HG03565 (cell line): ENCODE results near the gene MRPL28.
"Not testable (repeated sequence)": the region's sequence is repeated elsewhere in the genome, so short reads cannot be mapped to it uniquely, and the experiment has no call there.

ENCODE experiments used
- ATAC-seq: cut with Tn5 transposase; IDR thresholded peaks from one replicate; pipeline ENCODE4 v1.9.1; 2021; ENCODE audit warnings: mild to moderate bottlenecking, moderate library complexity; ENCODE audit not compliant: unreplicated experiment

The MRPL28 gene

DNA sequence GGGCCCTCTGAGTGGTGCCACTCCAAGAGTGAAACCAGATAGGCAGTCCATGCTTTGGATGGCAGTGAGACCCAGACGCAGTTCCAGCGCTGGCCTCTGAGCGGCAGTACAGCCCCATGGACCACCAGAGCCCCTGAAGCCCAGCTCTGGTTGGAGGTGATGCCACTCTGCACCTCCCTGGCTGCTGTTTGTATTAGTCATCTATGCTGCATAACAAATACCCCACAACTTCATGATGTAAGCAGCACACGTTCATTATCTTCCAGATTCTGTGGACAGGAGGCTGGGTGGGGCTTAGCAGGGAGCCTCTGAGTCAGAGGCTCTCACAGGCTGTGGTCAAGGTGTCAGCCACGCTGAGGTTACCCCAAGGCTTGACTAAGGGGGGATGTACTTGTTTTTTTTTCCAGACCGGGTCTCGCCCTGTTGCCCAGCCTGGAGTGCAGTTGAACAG, 21.6 kb upstream of the MRPL28 start:
- ATAC-seq = no peak

DNA sequence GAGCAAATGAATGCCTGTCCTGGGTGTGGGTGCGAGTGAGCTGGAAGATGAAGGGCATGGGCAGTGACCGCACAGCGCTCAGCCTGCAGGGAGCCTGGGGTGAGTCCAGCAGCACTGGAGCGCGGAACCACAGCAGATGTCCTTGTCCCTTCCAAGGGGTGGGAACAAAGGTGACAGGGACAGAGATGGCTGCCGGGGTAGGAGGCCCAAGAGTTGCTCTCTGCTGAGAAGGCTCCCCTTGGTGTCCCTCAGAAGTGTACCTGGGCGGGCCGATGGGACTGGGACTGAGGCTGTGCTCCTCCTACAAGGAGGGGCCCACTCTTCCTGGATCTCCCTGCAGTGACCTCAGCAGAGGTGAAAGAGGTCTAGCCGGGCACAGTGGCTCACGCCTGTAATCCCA, 19.0 kb upstream of the MRPL28 start:
- no peak for ATAC-seq

DNA sequence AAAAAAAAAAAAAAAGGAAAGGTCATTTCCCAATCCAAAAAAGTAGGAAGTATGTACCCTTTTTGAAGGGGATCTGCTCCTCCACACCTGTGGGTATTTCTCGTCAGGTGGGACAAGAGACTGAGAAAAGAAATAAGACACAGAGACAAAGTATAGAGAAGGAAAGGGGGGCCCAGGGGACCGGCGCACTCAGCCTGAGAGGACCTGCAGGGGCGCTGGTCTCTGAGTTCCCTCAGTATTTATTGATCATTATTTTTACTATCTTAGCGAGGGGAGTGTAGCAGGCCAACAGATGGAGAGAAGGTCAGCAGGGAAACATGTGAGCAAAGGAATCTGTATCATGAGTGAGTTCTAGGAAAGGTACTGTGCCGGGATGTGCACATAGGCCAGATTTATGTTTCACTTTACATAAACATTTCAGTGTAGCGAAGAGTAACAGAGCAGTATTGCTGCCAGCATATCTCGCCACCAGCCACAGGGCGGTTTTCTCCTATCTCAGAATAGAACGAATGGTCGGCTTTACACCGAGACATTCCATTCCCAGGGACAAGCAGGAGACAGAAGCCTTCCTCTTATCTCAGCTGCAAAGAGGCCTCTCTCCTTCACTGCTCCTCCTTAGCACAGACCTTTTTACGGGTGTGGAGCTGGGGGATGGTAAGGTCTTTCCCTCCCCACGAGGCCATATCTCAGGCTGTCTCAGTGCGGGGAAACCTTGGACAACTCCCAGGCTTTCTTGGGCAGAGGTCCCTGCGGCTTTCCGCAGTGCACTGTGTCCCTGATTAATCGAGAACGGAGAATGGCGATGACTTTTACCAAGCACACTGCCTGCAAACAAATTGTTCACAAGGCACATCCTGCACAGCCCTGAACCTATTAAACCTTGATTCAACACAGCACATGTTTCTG, 17.7 kb upstream of the MRPL28 start:
- ATAC-seq = not testable (repeated sequence)

DNA sequence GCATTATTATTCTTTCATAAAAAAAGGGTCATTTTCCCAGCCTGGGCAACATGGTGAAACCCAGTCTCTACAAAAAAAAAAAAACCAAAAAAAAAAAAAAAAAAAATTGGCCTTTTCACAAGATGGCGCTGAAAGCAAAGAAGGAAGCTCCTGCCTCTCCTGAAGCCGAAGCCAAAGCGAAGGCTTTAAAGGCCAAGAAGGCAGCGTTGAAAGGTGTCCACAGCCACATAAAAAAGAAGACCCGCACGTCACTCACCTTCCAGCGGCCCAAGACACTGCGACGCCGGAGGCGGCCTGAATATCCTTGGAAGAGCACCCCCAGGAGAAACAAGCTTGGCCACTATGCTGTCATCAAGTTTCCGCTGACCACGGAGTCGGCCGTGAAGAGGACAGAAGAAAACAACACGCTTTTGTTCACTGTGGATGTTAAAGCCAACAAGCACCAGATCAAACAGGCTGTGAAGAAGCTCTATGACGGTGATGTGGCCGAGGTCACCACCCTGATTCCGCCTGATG, 16.4 kb upstream of the MRPL28 start:
- ATAC-seq = no peak

DNA sequence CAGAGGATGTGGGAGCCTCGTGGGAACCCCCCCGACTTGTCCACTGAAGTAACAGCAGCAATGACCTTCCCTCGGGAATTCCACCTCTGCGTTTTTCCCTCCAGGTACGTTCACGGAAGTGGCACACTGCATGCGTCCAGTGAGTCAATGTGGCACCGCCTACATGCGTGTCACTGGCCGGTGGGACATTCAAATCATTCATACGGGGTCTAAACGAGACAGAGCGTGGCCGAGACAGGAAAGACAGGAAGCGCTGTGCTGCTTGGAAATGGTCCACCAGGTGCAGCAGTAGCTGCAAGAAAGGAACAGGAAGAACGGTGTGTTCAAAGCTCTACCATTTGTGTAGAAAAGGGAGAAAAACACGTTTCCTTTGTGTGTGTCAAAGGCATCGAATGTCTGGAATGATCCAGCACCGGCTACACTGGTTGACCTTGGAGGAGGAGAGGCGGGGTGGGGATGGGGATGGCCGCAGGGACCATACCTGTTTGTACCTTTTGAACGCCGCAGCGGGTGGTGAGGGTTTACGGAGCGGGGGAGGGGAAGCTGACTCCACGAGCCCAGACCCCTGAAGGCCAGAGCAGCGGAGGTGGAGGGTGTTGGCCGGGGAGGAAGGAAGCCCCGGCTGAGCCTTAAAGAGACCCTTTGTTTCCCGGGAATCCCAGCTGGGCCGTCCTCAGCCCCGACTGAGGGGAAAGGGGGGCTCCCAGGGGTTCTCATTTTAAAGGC, 13.2 kb upstream of the MRPL28 start:
- ATAC-seq = no peak

DNA sequence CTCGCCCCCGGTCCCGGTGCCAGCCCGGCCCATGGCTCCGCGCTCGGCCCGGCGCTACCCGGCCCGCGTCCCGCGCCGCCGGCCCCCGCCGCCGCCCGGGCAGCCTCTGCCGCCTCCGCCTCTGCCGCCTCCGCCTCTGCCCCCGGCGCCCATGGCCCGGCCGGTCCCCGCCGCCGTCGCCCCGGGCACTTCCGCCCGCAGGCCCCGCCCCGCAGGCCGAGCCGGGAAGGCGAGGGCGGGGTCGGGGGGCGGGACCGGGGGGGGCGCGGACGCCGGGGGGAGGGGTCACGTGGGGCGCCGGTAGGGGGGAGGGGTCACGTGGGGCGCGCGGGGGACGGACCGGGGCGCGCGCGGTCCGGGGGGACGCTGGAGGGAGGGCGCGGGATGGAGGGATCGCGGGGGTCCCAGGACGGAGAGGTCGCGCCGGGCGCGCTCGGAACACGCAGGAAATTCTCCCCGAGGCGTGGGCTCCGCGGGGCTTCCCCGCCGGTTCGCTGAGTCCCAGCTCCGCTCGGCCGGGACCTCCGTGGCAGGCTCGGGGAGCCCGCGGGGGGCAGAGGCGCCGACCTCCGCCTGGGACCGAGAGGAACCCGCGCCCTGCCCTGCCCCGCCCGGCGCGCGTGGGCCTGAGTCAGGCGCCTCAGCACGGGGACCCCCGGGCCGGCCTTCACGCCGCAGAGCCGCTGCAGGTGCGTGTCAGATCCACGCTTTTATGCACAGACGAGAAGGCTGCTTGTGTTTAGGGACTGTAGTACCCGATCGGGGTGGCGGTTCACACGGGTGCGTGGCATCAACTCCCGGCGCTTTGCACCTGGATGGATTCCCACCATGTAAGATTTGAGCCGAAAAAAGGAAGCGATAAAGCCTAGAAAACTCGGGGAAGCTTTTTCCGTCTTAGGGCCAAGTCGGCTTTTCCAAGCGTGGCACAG, 11.7 kb upstream of the MRPL28 start, which contains the start of gene PGAP6:
TSS of gene PGAP6 (minus strand) at position 190 of the 929 bp plus-strand sequence. CDS start at position 33, 157 bp downstream.
- no peak for ATAC-seq

DNA sequence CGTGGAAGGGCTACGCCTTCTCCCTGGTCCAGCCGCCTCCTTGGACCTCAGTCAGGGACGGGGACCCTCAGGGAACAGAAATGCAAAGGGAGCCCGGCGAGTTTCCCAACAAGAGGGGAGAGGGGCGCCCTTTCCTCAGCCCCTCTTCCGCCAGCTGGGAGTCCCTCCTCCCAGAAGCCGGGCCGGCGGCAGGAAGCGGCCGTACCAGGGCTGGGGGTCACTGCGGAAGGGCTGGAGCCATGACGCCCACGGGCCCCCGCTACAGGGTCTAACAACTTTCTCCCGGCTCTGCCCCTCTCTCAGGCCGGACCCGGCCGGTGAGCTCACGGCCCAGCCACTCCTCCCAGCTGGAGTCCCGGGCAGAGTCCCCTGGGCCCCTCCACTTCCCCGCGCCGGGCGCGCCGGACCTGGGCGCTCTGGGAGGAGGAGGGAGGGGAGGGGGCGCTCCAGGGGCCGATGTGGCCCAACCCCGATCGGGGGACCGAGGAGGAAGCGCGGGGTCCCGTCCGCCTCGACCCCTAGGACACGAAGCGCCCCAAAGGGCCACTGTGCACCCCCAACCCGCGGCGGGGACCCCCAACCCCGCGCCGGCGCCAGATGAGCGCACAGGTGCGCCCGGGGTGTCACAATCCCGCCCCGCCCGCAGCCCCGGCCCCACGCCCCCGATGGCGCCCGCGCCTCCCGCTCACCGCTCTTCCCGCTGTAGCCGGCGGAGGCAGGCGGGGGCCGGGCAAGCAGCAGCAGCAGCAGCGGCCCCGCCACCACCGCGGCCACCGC, 10.9 kb upstream of the MRPL28 start:
- ATAC-seq = no peak

DNA sequence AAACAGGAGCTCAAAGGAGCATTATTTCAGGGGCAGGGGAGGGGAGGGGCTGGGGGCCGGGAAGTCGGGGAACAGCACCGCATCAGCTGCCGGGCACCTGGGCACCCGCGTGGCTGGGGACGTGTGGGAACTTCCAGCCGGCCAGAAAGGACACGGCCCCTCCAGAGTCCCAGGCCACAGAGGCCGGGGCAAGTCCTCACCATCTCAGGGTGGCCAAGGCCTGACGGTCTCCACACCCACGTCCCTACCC, 10.3 kb upstream of the MRPL28 start:
- no peak for ATAC-seq

DNA sequence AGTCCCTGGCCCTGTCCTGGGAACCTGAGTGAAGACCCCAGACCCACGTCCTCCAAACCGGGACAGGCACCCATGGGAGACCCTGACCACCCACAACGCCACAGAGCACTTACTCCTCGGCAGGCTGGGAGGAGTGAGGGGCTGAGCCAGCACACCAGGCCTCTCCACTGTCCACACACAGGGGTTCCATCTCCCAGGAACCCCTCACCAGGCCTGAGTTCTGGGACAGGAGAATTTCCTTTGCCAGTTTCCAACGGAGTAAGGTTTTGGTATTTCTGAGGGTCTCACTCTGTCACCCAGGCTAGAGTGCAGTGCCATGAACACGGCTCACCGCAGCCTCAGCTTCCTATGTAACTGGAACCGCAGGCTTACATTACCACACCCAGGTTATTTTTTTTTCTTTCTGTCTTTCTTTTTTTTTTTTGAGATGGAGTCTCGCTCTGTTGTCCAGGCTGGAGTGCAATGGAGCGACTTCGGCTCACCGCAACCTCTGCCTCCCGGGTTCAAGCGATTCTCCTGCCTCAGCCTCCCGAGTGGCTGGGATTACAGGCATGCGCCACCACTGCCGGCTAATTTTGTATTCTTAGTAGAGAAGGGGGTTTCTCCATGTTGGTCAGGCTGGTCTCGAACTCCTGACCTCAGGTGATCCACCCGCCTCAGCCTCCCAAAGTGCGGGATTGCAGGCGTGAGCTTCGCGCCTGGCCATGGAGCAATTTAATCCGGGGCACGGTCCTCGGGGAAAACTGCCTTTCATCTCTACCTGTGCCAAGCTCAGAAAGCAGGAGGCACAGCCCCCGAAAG, 9.8 kb upstream of the MRPL28 start:
- no peak for ATAC-seq

DNA sequence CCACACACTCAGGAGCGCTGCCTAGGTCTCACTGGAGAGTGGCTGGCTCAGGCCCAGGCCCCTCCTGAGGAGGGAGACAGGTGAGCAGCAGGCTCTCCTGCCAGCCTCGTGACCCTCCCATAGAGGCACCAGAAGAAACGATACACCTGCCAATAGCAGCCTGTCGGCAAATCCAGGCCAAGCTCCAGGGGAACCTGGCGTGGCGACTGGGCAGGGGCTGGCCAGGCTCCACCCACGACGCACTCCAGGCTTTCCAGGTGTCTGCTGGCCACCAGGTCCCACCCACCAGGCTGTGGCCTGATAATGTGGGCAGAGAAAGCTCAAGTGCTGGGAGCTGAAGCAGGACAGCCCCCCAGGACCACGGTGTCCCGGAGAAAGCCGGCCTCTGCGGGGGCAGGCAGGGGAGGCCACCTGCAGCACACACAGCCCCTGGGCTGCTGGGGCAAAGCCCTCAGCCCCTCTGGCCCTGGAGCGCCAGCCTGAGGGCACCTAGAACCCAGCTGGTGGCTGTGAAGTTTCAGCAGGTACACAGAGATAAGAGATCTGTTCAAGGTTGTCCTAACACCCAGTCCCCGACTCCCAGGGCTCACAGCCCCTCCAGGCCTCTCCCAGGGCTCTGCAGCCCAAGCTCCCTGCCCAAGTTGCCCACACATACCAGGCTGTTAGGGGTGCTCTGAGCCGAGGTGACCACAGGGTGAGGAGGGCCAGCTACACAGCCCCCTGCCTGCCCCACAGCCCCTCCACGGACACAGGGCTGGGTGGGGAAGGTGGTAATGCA, 9.0 kb upstream of the MRPL28 start:
- no peak for ATAC-seq

DNA sequence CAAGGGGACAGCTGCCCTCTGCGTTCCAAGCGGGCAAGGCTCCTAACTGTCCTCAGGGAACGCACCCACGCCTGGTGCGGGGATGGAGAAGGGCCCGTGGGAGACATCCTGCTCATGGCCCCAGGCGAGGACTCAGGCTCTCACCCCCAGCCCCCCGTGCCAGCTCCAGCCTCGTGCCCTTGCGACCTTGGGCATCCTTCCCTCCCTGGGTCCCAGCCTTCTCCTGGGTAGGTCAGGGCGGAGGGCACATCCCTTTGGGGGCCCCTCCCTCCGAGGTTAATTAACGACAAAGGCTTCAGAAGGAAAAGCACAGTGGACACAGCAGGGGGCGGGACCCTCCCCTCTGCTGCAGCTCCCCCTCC, 8.5 kb upstream of the MRPL28 start:
- ATAC-seq = no peak

DNA sequence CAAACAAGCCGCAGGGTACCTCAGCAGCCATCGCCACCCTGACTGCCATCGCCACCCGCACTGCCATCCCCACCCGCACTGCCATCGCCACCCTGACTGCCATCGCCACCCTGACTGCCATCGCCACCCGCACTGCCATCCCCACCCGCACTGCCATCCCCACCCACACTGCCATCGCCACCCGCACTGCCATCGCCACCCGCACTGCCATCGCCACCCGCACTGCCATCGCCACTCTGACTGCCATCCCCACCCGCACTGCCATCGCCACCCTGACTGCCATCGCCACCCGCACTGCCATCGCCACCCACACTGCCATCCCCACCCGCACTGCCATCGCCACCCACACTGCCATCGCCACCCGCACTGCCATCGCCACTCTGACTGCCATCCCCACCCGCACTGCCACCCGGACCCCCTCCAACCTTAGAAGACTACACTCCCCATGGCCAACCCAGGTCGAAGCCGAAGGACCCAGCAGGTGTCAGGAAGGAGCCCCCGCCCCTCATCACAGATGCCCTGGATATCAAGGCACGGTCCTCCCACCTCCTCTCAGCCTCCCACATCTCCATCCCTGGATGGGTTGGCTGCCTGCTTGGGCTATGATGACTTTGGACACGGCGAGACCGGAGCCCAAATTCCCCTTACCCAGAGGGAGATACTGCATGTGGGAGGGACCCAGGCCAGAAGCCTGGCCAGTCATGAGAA, 7.9 kb upstream of the MRPL28 start:
- ATAC-seq = not testable (repeated sequence)

DNA sequence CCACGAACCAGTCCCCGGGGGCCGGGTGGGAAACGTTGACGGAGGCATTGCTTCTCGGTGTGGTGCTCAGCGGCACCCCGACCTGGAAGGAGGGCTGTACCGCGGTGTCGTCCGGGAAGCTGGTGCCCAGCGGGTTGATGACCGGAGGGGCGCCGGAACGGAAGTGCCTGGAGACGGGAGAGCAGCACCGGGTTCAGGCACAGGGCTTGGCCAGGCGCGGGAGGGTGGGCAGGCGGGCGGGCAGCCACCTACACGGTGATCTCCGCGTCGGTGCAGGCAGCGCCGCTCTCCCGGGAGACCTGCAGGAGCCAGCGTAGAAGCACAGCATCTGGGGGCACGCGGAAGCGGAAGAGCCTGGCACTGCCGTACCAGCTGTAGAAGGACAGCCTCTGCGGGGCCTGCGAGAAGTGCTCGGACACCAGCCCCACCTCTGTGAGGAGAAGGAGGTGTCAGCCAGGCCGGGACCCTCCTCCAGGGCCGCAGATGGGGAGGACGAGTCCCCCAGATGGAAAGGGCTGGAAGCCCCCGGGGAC, 7.1 kb upstream of the MRPL28 start:
- ATAC-seq = no peak

DNA sequence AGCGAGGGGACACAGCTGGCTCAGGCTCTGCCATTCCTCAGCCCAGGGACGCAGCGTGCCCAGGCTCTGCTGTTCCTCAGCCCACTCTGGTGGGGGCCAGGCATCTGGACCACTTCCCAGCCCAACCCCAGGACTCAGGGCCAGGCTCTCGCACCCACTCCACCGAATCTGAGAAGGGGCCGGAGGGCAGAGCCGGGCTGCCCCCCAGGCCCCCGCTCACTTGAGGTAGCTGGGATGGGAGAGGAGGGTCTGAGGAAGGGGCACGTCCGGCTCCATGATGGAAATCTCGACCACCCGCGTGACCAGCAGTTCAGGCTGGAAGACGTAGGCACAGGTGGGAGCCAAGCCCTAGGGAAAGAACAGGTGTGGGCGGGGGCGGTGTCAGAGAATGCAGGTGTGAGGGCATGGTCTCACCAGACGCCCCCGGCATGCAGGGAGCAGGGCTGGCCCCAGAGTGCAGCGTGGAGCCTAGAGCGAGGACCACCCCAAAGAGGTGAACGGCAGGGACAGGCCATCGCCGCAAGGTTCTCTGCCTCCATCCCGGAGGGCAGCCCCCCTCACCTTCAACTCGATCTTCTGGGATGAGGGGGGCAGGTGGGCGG, 6.6 kb upstream of the MRPL28 start:
- ATAC-seq = no peak

DNA sequence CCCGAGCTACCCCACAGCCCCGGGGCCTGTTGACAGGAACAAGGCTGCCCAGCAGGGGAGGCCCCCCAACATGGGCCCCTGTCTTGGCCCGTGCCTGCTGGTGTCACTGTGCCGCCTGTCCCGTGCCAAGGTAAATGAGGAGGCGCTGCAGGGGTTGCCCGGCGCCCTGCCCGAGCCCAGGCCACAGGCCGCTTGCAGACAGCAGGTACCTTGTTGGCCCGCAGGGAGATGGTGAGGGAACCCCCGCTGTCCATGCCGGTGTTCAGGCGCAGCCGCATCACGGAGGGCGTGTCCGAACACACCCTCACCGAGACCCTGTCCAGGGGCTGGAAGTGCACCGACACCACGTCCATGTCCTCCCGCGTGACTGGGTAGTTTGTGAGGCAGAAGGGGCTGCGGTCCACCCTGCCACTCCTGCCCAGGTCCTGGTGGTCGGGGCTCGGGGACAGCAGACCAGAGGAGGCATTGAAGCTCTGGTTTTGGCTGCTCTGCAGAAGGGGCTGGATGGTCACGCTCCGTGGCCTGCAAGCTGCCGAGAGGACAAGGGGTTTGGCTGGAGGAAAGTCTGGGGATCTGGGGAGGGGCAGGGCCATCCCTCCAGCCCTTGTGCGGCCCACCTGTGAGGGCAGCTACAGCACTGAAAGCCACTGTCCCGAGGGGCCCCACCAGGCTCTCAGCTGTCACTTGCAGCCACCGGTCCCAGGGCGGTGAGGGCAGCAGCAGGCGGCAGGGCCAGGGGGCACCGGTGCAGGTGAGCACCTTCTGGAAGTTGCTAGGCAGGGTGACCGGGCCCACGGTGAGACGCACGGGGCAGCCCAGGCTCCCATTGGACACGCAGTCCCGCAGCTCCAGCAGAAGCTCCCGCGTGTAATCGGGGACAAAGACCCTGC, 5.8 kb upstream of the MRPL28 start:
- no peak for ATAC-seq

DNA sequence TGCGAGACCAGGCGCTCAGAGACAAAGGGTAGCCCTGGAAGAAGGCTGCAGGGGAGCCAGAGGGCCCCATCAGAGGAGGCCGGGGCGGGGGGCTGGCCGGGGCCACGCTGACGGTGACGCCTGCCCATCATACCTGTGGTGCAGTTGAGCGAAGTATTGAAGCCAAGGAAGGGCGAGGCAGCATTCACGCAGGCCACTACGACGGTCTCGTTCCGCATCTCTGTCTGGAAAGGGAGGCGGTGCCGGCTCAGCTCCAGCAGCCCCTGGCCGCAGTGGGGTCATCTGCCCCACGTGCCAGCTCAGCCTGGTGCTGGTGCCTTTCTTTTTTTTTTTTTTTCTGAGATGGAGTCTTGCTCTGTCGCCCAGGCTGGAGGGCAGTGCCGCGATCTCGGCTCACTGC, 4.9 kb upstream of the MRPL28 start:
- no peak for ATAC-seq

DNA sequence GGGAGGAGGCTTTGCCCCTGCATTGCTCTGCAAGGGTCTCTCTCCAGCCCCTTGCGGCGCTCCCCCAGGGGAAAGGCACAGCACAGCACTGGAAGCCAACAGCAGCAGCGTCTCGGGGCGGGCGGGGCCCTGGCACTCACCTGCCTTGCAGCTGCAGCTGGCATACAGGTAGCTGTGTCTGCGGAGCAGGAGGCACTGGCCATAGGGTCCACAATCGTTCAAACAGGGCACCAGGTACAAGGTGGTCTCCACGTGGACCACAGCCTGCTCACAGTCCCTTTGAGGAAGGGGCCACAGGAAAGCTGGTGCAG, 4.2 kb upstream of the MRPL28 start:
- no peak for ATAC-seq
